ENCODE measurements around the gene IFFO2.
"Not testable (repeated sequence)": the region's sequence is repeated elsewhere in the genome, so short reads cannot be mapped to it uniquely, and the experiment has no call there.

IFFO2 gene

DNA sequence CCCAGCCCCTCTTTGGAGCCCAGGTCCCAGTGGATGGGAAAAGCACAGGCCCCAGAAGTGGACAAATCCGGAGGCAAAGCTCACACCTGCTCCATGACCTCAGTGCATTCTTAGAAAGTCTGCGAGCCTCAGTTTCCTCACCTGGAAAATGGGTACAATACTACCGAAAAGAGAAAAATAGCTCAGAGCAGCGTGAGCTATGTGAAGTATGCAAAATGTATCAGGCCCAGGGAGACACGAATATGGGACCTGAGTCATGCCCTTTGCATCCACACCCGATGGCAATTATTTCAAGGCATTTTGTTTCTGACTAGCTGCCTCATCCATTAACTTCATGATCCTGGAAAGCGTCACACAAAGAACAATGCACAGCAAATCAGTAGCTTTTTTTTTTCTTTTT is 63.4 kb downstream of the IFFO2 start:
- DNase-seq (ENCODE audit: low spot score), result no peak

DNA sequence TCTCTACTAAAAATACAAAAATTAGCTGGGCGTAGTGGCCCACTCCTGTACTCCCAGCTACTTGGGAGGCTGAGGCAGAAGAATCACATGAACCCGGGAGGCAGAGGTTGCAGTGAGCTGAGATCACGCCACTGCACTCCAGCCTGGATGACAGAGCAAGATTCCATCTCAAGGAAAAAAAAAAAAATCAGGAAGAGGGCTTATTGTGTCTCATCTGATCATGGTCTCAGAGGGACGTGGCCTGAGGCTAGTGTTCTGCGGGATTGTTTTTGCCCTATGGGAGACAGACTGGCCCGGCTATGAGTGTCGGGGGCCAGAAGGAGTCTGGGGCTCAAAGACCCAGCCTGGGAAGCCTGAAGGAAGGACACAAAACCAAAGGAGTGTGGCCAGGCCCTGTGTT is 64.6 kb downstream of the IFFO2 start:
- DNase-seq (ENCODE audit: low spot score), result not testable (repeated sequence)

DNA sequence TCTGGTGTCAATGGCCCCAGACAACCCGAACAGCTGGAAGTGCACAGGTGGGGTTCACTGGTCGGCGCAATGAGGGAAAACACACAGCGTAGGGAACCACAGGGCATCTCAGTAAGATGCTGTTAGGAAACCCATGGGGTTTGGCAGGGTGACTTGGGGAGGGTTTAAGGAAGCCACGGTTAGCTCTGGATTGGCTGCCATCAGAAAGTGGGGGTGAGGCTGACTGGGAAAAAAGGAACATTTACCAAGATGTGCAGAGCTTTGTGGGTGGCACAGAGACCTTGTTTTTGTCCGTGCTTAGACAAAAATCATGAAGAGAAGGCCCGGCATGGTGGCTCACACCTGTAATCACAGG is 65.1 kb downstream of the IFFO2 start:
- no peak for DNase-seq (ENCODE audit: low spot score)

DNA sequence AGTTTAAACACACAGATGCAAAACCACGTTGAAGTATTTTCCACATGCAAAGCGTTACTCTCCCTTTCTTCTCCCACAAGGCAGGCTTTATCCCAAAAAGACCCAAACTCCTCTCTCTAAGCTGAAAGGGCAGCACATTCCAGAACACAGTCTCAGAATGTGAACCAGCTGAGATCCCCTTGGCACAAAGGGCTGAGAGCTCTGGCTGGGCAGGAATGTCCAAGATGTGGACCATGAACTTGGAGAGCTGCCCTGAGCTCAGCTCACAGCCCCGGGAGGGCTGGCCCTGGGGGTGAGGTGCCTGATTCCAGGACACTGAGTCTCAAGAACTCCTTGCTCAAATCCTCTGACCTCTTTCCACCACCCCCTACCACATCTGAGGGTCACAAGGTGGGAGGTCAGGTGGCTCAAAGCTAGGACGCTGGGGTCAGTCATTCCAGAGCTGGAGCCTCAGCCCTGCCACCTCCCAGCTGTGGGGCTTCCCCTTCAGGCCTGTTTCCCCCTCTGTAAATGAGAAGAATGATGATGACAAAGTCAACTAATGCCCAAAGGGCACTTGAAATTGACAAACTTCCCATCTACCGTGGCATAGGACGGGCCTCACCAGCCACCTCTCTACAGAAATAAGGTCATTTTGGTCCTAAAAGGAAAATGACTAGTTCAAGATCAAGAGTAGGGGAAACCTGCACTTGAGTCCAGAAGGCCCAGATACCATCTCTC is 65.6 kb downstream of the IFFO2 start:
- peak; percentile 74 for DNase-seq (ENCODE audit: low spot score)

DNA sequence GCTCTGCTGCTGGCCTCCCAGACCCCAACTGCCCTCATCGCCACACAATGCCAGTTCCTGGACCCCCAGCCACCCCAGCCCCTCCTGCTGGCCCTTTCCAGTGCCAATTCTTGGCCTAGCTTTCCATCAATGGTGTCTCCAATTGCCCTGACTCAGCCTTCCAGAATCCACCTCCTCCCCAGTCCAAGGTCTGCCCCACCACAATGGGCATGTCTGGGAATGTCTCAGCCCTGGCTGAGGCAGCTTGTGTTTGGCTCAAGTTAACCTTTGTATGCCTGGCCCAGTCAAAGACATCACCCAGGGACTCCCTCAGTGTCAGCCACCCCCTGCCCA is 70.5 kb downstream of the IFFO2 start:
- DNase-seq (ENCODE audit: low spot score), result peak; percentile 83

DNA sequence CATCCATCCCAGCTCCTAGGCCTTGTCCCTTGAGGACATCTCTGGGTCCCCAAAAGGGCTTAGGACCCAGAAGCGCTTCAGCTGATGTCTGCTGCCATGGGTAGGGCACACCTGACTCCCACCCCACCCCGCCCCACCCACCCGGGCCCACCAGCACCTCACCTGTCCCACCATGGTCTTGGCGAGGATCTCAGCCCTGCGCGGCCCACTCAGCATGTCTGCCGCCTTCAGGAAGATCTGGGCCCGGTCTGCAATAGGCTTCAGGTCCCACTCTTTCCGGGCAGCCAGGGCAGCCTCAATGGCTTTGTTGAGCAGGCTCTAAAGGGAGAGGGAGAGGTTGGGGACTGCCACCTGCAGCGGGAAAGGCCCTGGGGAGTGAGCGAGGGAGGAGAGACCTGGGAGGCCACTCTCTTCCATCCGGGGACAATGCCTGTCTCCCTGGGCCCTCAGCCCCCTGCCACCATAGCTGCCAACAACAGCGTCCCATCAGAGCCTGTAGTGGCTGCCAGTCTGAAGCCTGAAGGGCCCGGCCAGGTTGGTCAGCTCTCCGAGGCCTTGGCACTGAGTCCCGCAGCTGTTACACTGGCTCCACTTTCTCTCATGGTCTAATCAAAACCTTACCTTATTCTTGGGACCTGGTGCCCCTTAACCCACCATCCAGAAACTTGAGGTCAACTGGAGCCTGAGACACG is 71.0 kb downstream of the IFFO2 start:
- no peak for DNase-seq (ENCODE audit: low spot score)

DNA sequence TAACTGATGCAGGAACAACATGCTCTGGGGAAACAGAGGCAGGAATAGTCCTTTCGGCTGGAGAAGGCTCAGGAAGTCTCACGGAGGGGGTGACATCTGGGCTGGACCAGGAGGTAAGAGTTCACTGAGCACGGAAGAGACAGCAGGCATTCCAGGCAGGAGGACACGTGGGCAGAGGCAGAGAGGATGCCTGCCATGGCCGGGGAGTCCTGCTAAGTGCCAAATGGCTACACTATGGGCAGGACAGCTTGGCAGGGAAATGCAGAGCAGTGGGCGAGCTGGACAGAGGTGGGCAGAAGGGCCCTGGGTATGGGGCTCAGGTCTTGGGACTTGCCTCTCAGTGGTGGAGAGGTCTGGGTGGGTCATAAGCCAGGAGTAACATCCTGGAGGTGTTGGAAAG is 71.7 kb downstream of the IFFO2 start:
- no peak for DNase-seq (ENCODE audit: low spot score)

DNA sequence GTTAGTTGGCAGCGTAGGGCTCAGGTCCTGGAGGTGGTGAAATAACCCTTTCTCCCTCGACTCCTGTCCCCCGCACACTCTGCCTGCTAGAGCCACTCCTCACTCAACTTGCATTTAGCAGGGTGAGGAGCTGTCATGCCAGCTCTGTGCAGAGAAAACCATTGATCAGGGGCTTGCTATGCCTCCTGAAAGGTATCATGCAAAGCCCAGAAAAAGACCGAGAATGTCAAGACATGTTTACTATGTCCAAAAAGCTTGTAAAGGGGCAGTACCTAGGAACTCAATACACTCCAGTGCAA is 72.1 kb downstream of the IFFO2 start:
- no peak for DNase-seq (ENCODE audit: low spot score)

DNA sequence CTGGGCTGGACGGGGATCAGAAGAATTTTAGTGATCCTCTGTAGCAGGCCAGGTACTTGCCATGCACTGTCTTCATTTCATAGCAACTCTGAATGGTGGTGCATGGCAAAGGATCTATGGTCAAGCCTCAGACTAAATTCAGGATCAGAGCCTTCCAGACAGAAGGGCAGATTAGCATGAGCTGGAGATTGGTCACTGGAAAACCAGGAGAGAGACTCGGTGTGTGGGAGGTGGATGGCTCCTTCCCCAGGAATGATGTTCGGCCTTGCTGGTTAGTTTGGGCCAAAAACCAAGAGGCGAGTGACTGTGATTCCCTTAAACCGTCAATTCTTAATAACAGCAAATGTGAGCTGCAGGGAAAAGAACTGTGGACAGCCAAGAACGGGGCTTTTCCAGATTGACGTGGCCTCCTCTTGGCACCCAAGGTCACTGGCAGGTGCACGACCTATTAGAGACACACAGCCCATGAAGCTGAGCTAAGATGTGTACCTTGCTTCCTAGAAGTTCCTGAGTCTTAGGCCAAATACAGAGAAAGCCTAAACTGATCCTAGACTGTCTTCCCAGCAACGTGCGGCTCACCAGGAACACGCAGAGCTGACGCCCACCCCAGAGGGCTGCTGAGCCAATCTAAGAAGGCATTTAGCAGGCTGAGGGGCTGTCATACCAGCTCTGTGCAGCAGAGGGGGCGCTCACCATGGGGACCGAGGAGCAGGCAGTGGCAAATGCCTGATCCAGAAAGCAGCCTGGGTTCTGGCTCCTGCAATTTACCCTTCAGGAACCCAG is 72.6 kb downstream of the IFFO2 start:
- DNase-seq (ENCODE audit: low spot score), result peak; percentile 89

DNA sequence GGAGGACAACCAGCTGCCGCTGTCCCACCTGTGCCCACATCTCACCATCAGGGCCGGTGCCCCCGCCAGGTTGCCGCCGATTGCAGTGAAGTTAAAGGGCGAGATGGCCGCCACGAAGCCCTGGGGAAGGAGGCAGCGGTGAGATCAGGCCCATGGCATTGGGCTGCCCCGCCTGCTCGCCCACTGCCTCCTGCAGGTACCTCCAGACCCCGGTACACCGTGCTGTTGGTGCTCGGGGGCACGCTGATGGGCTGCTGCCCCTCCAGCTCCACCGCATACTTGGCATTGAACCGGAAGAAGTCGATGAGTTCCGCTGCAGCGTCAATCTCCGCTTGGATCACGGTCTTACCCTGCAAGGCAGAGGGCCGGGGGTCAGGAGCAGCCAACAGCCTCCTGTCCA is 73.4 kb downstream of the IFFO2 start:
- DNase-seq (ENCODE audit: low spot score), result no peak

DNA sequence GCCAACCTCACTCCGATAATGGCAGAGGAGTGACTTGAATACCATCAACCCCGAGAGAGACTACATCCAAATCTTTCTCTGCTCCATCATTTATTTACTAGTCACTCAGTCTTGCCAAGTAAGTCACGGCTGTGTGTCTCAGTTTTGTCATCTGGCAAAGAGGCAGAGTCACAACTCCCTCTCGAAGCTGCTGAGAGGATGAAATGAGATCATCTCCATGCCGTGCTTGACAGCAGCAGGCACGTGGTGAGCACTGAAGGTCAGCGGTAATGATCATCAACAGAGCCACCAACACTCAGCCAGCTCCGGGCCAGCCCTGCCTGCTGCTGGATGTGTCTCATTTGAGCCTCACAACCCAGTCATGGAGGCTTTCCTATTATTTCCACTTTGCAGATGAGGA is 74.0 kb downstream of the IFFO2 start:
- DNase-seq (ENCODE audit: low spot score), result peak; percentile 70

DNA sequence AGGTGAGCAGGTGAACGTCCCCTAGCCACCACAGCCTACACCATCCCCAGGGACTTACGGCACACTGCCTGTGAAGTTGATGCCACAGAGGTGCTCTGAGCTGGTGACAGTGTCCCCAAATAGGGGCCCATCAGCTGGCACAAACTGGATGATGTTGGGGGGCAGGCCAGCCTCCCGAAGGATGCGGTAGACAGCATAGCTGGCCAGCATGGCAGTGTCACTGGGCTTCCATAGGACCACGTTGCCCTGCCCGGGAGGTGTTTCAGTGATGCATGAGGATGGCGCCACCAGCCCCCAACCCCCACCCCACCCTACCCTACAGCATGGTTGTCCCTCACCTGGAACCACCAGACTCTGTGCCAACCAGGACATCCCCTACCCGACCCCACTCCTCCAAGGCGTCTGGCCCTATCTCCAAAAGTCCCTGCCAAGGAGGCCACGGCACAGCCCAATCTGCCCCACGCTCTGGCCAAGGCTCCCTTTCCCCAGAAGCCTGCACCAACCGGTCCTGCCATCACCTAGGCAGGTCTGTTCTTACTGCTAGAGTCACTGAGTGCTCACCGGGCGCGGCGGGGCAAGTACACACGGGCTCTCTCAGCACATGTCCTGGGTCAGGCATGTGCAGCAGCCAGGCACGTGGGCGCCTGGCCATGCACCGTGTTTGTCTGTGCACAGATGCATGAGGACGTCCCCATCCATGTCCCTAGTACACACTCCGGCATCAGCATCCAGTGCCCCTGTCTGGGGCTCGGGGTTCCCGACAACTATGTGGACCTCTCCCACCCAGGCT is 74.6 kb downstream of the IFFO2 start:
- DNase-seq (ENCODE audit: low spot score), result no peak

DNA sequence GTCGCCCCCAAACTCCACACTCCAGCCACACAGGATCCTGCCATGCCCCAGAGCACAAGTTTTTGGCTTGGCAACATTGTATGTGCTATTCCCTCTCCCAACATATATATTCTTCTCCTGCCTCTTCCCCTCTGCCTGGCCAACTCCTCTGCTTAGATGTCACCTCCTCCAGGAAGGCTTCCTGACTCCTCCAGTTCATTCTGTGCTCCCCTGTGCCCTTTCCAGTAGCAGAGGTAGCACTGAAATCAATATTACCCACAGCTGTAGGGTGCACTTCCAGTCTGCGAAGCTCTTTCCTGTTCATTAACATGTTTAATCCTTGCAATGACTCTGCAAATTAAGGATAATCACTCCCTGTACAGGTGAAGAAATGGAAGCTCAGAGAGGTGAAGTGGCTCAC is 75.3 kb downstream of the IFFO2 start:
- DNase-seq (ENCODE audit: low spot score), result no peak

DNA sequence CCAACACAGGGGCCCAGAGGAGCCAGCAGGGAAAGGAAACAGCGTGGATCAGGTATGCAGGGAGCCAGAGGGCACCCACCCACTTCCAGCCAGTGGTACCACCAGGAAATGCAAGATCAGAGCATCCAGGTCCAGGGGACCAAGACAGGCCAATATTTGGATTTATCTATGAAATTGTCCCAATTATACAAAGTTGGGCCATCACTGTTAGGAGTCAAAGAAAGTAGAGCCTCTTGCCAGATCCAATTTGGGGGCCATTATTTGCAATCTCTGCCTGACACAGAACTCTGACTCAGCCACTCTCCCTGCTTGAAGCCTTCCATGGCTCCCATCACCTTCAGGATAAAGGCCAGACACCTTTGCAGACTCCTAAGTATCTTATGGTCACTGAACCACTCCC is 75.9 kb downstream of the IFFO2 start:
- no peak for DNase-seq (ENCODE audit: low spot score)

DNA sequence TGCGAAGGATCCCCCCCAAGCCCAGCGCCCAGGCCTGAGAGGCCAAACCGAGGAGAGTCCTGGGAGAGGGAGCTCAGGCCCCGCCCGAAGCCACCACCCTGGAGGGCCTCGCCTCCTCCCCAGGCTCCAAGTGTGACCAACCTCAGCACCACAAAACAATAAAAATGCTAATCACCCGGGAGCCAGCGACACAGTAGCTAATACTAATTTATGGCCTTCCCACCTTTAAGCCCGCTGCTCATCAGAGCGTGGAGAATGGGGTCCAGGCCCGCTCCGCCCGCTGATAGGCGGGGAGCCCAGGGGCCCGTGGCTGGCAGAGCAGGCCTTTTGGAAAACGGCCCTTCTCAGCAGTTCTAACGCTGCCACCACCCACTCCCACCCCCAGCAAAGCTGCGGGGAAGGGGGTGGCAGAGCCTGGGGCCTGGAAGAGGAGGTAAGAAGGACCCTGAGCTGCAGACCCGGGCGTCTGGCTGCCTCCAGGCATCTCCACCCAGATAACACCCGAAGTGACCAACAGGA is 76.6 kb downstream of the IFFO2 start:
- DNase-seq (ENCODE audit: low spot score), result no peak

DNA sequence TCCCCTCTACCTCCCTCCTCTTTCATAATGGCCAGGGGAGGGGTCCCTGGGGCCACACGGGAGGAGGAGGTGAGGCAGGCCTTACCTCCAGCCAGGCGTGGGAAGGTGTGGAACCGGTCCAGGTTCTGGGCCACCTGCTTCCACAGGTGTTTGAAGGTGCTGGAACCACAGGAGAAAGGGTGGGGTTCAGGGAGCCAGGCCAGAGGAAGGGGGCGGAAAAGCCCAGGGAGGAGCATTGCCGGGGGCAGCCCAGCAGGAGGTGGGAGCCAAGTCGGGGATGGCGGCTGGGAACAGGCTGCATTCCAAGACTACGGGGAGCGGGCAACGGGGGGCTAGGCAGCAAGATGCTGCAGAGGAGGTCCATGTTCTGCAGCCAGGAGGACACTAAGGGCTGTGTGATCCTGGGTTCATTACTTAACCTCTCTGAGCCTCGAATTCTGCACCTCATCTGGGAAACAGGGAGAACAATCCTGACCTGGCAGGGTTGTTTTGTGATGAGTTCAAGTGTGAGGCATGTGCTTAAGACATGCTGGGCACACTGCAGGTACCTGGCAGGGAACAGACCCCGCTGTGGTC is 77.2 kb downstream of the IFFO2 start:
- DNase-seq (ENCODE audit: low spot score), result no peak

DNA sequence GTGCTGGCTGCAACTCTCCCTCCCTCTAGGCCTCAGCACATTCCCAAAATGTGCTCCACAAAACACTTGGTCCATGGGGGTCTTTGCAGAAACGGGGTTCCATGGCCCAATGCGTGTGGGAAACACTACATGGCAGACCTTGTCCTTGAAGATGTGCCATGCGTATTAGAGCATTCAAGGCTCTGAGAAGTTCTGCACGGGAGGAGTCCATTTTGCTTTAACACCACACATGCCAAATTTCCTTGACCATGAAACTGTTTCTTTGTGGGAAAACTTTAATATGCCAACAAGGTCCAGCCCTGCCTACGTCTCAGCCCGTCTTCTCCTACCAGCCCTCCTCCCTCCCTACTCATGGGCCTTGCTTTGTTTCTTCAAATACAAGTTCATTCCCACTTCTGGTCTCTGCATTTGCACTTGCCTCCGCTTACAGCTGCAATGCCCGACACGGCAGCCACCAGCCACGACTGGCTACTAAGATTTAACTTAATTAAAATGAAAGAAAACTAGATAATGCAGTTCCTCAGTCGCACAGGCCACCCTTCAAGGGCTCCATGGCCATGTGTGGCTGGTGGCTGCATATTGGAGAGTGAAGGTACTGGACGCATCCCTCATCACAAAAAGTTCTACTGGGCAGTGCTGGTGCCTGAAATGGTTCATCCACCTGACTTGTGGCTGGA is 77.8 kb downstream of the IFFO2 start:
- DNase-seq (ENCODE audit: low spot score), result no peak

DNA sequence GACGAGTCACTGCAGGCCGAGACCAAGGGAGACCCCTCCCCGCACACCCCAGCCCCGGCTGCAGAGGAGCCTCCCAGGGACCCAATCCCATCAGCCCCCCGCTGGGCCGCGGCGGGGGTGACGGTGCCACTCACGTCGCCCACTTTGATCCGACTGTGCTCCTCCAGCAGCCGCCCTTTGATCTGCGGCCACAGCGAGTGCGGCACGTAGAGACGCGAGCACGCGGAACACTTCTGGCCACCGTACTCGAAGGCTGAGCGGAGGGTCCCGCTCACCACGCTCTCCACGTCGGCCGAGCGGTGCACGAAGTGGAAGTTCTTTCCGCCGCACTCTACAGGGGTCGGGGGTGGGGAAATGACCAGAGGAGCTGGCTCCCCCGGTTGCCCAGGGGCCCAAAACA is 79.2 kb downstream of the IFFO2 start:
- DNase-seq (ENCODE audit: low spot score), result no peak

DNA sequence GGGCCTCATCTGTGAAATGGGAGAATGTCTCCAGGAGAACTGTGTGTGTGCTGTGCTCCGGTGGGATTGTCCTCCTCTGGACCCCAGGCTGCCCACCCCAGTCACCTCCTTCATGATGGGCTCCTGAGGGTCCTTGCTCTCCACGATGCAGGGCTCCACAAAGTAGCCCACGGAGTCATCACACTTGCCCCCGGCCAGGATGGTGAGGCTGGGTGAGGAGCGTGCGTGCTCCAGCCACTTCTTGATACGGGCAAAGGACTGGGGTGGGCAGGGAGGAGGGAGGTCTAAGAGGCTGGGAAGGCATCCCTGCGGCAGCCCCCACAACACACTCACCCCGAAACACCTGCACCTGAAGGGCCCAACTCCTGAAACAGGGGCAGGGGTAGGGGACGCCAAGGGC is 80.3 kb downstream of the IFFO2 start:
- DNase-seq (ENCODE audit: low spot score), result no peak

DNA sequence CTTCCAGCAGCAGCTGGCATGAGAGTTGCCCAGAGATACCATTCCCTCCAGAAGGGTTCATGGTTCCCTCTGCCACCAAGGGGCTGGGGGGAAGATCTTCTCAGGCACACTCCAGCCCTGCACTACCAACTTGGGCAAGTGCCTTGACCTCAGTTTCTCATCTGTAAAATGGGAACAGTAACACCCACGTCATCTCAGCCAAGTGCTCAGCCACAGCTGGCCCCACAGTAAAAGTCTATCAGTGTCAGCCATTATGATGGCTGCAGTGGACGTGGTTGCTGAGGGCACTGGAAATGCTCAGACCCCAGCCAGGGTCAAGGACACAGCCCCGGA is 80.7 kb downstream of the IFFO2 start:
- DNase-seq (ENCODE audit: low spot score), result no peak

DNA sequence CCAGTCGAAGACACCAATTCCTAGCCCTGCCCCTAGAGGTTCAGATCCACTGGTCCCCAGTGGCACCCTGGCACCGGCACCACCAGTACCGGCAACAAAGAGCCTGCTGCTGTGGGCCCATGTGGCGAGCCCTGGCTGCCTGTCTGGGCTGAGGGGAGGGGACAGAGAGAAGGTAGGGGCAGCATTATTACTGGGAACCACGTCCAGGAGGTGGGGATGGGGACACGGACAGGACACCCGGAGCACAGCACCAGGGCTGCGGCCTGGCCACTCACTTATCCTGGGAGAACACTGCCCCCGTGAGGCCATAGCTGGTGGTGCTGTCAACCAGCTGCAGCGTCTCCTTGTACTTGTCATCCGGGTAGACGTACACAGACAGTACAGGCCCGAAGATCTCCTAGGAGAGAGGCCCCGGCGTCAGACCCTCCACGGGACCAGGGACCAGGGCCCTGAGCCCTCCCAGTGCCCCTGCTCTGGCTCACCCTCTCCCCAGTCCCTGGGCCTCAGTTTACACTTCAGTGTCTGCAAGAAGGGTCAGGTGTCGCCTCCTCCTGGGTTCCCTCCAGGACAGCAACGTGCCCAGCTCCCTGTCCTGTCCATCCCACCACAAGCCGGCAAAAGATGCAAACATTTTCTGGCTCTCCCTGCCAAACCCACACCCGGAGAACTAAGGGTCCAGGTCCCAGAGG is 81.2 kb downstream of the IFFO2 start:
- peak; percentile 94 for DNase-seq (ENCODE audit: low spot score)
